ENCODE measurements around the gene WBP2NL. TPM values are rescaled to one million over a fixed set of nuclear protein-coding genes. Genes with fewer than 3 reads are reported as not detected.

The WBP2NL gene
- total RNA-seq, 2 donors from 2014 or later = 0.22 TPM; not detected in 1

DNA sequence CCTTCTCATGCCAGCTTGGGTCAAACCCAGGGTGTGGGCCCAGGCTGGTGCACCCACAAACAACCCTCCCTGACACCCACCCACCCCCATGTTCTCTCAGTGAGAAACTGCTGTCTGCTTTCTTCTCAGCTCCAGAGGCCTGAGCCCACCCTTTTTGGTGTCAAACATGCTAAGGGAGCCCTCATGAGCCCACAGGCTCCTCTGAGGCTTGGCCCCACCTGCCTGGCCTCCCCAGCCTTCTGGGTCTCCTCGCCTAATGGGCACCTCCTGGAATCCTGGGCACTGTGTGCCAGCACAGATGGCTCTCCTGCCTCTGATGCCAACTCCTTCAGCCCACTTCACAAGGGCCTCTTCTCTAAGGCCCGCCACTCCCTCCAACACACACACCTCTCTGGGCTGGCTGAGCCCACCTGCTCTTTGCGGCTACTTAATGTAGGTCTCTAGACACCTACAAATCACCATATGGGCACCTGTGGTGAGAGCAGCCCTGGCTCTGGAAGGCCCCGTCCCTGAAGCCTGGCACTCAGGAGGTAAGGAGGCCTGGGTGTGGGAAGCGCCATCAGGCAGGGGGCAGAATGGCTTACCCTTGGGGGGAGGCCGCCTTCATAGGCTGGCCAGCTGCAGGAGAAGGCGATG, 67.7 kb downstream of the WBP2NL start:
- H3K27ac ChIP-seq = no peak overlapping the region
- no peaks in the 10 kb centered on the region for H3K9me3 ChIP-seq
- H3K4me3 ChIP-seq = no peak overlapping the region
- H3K4me1 ChIP-seq = peaks cover 0 to 11% of the 10 kb centered on the region in 2 donors
- H3K27me3 ChIP-seq = no peaks in the 10 kb centered on the region
- peak; percentile 51 for DNase-seq (ENCODE audit: low spot score)
- TF ChIP-seq, protein P1, sequence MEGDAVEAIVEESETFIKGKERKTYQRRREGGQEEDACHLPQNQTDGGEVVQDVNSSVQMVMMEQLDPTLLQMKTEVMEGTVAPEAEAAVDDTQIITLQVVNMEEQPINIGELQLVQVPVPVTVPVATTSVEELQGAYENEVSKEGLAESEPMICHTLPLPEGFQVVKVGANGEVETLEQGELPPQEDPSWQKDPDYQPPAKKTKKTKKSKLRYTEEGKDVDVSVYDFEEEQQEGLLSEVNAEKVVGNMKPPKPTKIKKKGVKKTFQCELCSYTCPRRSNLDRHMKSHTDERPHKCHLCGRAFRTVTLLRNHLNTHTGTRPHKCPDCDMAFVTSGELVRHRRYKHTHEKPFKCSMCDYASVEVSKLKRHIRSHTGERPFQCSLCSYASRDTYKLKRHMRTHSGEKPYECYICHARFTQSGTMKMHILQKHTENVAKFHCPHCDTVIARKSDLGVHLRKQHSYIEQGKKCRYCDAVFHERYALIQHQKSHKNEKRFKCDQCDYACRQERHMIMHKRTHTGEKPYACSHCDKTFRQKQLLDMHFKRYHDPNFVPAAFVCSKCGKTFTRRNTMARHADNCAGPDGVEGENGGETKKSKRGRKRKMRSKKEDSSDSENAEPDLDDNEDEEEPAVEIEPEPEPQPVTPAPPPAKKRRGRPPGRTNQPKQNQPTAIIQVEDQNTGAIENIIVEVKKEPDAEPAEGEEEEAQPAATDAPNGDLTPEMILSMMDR (IDR thresholded peaks at IDR 0.05) = no peak
- peaks cover 35% of the 10 kb centered on the region for H3K36me3 ChIP-seq

- Histone ChIP-seq H3K27ac (no peak overlapping the region), H3K9me3 (no peaks in the 10 kb centered on the region), H3K4me3 (no peak overlapping the region), H3K27me3 (no peaks in the 10 kb centered on the region), H3K36me3 (peaks cover 28% of the 10 kb centered on the region), H3K4me1 (peaks cover 0 to 18% of the 10 kb centered on the region in 2 donors)
- TF ChIP-seq, protein P1 (IDR thresholded peaks at IDR 0.05) = no peak
- no peak for DNase-seq (ENCODE audit: low spot score)
Measured at GRCh38 chr22:42066937-42067336, 68.3 kb downstream of the WBP2NL start.

- H3K27me3 ChIP-seq = no peaks in the 10 kb centered on the region
- peaks cover 25% of the 10 kb centered on the region for H3K36me3 ChIP-seq
- no peak overlapping the region for H3K4me3 ChIP-seq
- TF ChIP-seq, protein P1 (IDR thresholded peaks at IDR 0.05) = no peak
- DNase-seq (ENCODE audit: low spot score) = no peak
- H3K9me3 ChIP-seq = no peaks in the 10 kb centered on the region
- no peak overlapping the region for H3K27ac ChIP-seq
- H3K4me1 ChIP-seq = peaks cover 0 to 19% of the 10 kb centered on the region in 2 donors
Measured at GRCh38 chr22:42067671-42068251, 69.2 kb downstream of the WBP2NL start.

- DNase-seq (ENCODE audit: low spot score) = no peak
- Histone ChIP-seq H3K4me3 (no peak overlapping the region), H3K4me1 (peaks cover 0 to 23% of the 10 kb centered on the region in 2 donors), H3K27me3 (no peaks in the 10 kb centered on the region), H3K9me3 (no peaks in the 10 kb centered on the region), H3K36me3 (peaks cover 25% of the 10 kb centered on the region), H3K27ac (no peak overlapping the region)
- TF ChIP-seq, protein P1 (IDR thresholded peaks at IDR 0.05) = no peak
Measured at GRCh38 chr22:42068291-42068690, 69.7 kb downstream of the WBP2NL start.

DNA sequence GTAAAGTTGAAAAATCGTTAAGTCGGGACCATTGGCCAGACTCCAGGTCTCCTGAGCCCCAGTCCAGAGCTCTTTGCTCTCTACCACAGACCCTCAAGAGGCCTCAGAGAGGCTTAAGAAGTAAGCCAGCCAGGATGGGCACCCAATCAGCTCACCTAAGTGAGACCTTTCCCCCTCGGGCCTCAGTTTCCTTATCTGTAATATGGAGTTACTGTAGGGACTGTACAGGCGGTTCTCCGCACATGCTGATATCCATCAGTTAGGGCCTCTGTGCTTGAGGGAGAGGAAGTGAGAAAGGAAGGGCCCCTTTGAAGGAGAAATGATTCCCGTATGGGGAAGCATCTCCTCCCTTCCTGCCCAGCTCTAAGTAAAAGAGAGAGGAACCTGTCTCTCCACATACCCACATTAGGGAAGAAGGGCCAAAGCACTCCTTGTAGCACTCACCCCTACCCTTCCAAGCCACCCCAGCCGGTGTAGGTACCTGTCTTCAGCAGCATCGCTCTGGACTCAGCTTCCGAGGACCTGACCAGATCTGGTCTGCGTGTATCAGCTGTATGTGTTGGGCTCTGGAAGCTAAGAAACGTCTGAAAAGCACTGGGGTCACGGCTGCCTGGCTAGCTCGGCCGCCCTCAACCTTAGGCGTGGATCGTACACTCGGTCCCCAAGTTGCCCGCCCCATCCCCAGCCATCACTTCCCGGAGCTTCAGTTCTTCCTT, 71.4 kb downstream of the WBP2NL start:
- Histone ChIP-seq H3K9me3 (no peaks in the 10 kb centered on the region), H3K36me3 (peaks cover 20% of the 10 kb centered on the region), H3K4me1 (peaks cover 0 to 40% of the 10 kb centered on the region in 2 donors), H3K27me3 (no peaks in the 10 kb centered on the region), H3K4me3 (peak overlapping the region; percentile 73 to 77), H3K27ac (peak overlapping the region; percentile 91 to 96)
- DNase-seq (ENCODE audit: low spot score) = no peak
- TF ChIP-seq, protein P1 (IDR thresholded peaks at IDR 0.05) = no peak
